ENCODE results near the gene UNC80.

DNA sequence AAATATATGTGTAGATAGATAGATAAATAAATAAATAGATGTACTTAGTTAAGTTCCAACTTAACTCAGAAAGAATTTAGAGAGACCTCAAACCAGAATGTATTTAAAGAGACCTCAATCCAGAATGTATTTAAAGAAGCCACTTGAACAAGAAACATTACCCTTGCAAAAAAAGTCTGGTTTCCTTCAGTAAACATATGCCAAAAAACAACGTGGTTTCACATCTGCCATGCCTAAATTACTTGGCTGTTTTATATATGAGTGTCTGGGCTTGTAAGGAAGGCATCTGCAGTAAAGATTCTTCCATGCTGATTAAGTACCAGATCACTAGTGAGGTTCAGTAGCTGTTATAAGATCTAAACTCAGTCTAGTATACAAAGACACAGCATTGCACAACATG is 201.7 kb downstream of the UNC80 start:
- TF ChIP-seq, protein P1, sequence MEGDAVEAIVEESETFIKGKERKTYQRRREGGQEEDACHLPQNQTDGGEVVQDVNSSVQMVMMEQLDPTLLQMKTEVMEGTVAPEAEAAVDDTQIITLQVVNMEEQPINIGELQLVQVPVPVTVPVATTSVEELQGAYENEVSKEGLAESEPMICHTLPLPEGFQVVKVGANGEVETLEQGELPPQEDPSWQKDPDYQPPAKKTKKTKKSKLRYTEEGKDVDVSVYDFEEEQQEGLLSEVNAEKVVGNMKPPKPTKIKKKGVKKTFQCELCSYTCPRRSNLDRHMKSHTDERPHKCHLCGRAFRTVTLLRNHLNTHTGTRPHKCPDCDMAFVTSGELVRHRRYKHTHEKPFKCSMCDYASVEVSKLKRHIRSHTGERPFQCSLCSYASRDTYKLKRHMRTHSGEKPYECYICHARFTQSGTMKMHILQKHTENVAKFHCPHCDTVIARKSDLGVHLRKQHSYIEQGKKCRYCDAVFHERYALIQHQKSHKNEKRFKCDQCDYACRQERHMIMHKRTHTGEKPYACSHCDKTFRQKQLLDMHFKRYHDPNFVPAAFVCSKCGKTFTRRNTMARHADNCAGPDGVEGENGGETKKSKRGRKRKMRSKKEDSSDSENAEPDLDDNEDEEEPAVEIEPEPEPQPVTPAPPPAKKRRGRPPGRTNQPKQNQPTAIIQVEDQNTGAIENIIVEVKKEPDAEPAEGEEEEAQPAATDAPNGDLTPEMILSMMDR (conservative IDR thresholded peaks at IDR 0.05 in 1 of 2, IDR thresholded peaks at IDR 0.05 in 1 of 2; ENCODE audit: low read depth in 1 of 2, low read length in 2 of 2) = no peak
- TF ChIP-seq EZH2 (IDR thresholded peaks at IDR 0.05; ENCODE audit: low read length, missing control alignments) = no peak
